Chondrocyte (in vitro differentiated cells): ENCODE measurements around the gene ZFAND4. TPM values are rescaled to one million over a fixed set of nuclear protein-coding genes. Genes with fewer than 3 reads are reported as not detected.
"Not testable (repeated sequence)": the region's sequence is repeated elsewhere in the genome, so short reads cannot be mapped to it uniquely, and the experiment has no call there.

Source experiments
- DNase-seq: peaks from one replicate; pipeline ENCODE4 v3.0.0; 2021; ENCODE audit warnings: mixed read lengths, low spot score
- H3K27ac Mint-ChIP-seq: one replicate; pipeline ENCODE4 v1.8.0; 2021; ENCODE audit warnings: mild to moderate bottlenecking, moderate library complexity, mixed read lengths; ENCODE audit not compliant: unreplicated experiment
- H3K27me3 Mint-ChIP-seq: 2 replicates; pipeline ENCODE4 v1.8.0; 2021; ENCODE audit warnings: low read depth, mixed read lengths
- H3K36me3 Mint-ChIP-seq: 2 replicates; pipeline ENCODE4 v1.8.0; 2021; ENCODE audit warnings: low read depth, mixed read lengths
- H3K4me1 Mint-ChIP-seq: 2 replicates; pipeline ENCODE4 v1.8.0; 2021; ENCODE audit warnings: low read depth, mild to moderate bottlenecking, mixed read lengths
- H3K4me3 Mint-ChIP-seq: one replicate; pipeline ENCODE4 v1.8.0; 2021; ENCODE audit warnings: mild to moderate bottlenecking, moderate library complexity, mixed read lengths; ENCODE audit not compliant: unreplicated experiment
- H3K9me3 Mint-ChIP-seq: 2 replicates; pipeline ENCODE4 v1.8.0; 2021; ENCODE audit warnings: low read depth, mixed read lengths
- CTCF ChIP-seq: fragments of 200-600 bp; sonication (generic); IDR thresholded peaks from 2 replicates; pipeline ENCODE4 v1.5.0; 2021; ENCODE audit warnings: antibody characterized with exemption, mild to moderate bottlenecking, moderate library complexity
- total RNA-seq: library from RNA; stranded (reverse); gene quantifications from 3 replicates; pipeline ENCODE4 v1.2.1, GENCODE V29; 2021

Gene ZFAND4
- total RNA-seq, 1 donor from 2014 or later = 8.7 TPM

- Mint-ChIP-seq H3K27ac (peak overlapping the region; percentile 25), H3K4me3 (peak overlapping the region; percentile 64), H3K9me3 (no peaks in the 10 kb centered on the region), H3K36me3 (no peaks in the 10 kb centered on the region), H3K27me3 (no peaks in the 10 kb centered on the region), H3K4me1 (peaks cover 16% of the 10 kb centered on the region)
- TF ChIP-seq CTCF = no peak
- no peak for DNase-seq
These were observed 589 bp upstream of the ZFAND4 start for GRCh38 chr10:45673074-45673648.

GRCh38 chr10:45671300-45671699 is 1.3 kb downstream of the ZFAND4 start:
- Mint-ChIP-seq H3K4me3 (peak overlapping the region; percentile 86), H3K4me1 (peaks cover 16% of the 10 kb centered on the region)
- not testable (repeated sequence) for H3K27me3 Mint-ChIP-seq, H3K27ac Mint-ChIP-seq, DNase-seq, H3K9me3 Mint-ChIP-seq, H3K36me3 Mint-ChIP-seq

GRCh38 chr10:45669897-45670296 is 2.7 kb downstream of the ZFAND4 start:
- not testable (repeated sequence) for DNase-seq, H3K27me3 Mint-ChIP-seq, H3K4me3 Mint-ChIP-seq, H3K36me3 Mint-ChIP-seq, H3K27ac Mint-ChIP-seq, H3K9me3 Mint-ChIP-seq
- H3K4me1 Mint-ChIP-seq = peaks cover 16% of the 10 kb centered on the region

DNA sequence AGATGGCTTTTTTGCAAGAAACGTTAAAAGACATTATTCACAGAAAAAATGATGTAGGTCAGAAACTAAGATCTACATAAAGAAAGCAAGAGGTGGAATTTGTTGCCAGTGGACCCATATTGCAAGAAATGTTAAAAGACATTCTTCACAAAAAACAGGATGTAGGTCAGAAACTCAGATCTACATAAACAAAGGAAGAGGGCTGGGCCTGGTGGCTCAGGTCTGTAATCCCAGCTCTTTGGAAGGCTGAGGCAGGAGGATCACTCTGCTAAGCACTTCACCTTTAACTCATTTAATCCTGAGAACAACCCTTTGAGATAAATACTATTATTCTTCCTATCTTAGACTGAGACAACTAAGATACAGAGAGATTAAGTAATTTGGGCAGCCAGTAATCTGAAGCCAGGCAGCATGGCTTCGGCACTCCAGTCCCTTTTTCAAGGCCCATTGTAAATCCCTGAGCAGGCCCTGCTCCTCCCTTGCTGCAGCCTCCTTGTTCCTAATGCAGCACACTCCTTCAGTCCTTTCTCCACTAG is 11.6 kb downstream of the ZFAND4 start:
- Mint-ChIP-seq H3K4me1 (peaks cover 6% of the 10 kb centered on the region), H3K4me3 (no peak overlapping the region), H3K9me3 (peaks cover 8% of the 10 kb centered on the region), H3K27me3 (no peaks in the 10 kb centered on the region), H3K36me3 (peaks cover 6% of the 10 kb centered on the region), H3K27ac (no peak overlapping the region)
- TF ChIP-seq CTCF = no peak
- no peak for DNase-seq

- Mint-ChIP-seq H3K4me3 (no peak overlapping the region), H3K9me3 (peaks cover 8% of the 10 kb centered on the region), H3K27ac (no peak overlapping the region), H3K27me3 (no peaks in the 10 kb centered on the region), H3K36me3 (peaks cover 6% of the 10 kb centered on the region), H3K4me1 (peaks cover 8% of the 10 kb centered on the region)
- DNase-seq = no peak
- no peak for TF ChIP-seq CTCF
These were observed 15.3 kb downstream of the ZFAND4 start for GRCh38 chr10:45657033-45657926.

- Mint-ChIP-seq H3K4me1 (peaks cover 7% of the 10 kb centered on the region), H3K27me3 (no peaks in the 10 kb centered on the region), H3K9me3 (peaks cover 3% of the 10 kb centered on the region), H3K4me3 (no peak overlapping the region), H3K27ac (no peak overlapping the region), H3K36me3 (peaks cover 6% of the 10 kb centered on the region)
- no peak for DNase-seq
- no peak for TF ChIP-seq CTCF
These were observed 17.4 kb downstream of the ZFAND4 start for GRCh38 chr10:45655219-45655618.

DNA sequence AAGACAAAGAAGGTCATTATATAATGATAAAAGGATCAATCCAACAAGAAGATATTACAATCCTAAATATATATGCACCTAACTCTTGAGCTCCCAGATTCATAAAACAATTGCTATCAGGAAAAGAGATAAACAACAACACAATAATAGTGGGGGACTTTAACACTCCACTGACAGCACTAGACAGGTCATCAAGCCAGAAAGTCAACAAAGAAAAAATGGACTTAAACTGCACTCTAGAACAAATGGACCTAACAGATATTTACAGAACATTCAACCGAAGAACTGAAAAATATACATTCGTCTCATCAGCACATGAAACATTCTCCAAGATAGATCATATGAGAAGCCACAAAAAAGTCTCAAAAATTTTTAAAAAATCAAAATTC is 17.8 kb downstream of the ZFAND4 start:
- H3K9me3 Mint-ChIP-seq, H3K4me1 Mint-ChIP-seq, H3K27me3 Mint-ChIP-seq, H3K4me3 Mint-ChIP-seq, H3K36me3 Mint-ChIP-seq, DNase-seq, H3K27ac Mint-ChIP-seq: not testable (repeated sequence)
